CD4-positive, alpha-beta T cell (primary cell): ENCODE results near the gene PI4KB. TPM values are rescaled to one million over a fixed set of nuclear protein-coding genes. Genes with fewer than 3 reads are reported as not detected.

ENCODE experiments used
- ATAC-seq: fragments of 200-7000 bp; cut with Tn5 transposase; one replicate; pipeline ENCODE4 v1.10.0; 2022; ENCODE audit warnings: mild to moderate bottlenecking; ENCODE audit not compliant: poor library complexity
- CTCF ChIA-PET: fragments of 350-600 bp; sonication (Branson Sonifier 250); formaldehyde crosslinking; loops from one replicate; lab custom pipeline; 2021; ENCODE audit warnings: antibody characterized with exemption, inconsistent platforms; lab: Charles Lee
- POLR2A ChIA-PET: fragments of 350-600 bp; sonication (Branson Sonifier 250); formaldehyde crosslinking; loops from one replicate; lab custom pipeline; 2021; ENCODE audit warnings: antibody characterized with exemption, inconsistent platforms; lab: Charles Lee
- DNase-seq, 14 experiments: peaks; one replicate each; pipeline ENCODE4 v3.0.0-alpha.2; 2013 to 2020; ENCODE audit warnings: mixed read lengths in 2 of 14
- H3K27ac ChIP-seq, 2 donors: one replicate each; pipeline versions ENCODE4 v1.5.1 to v1.7.0; 2013; ENCODE audit warnings: low read length in 2 of 2, low read depth in 1 of 2, mild to moderate bottlenecking in 1 of 2
- H3K27me3 ChIP-seq, 2 experiments: 1 replicate in 1 of 2; 2 replicates in 1 of 2; pipeline versions ENCODE4 v1.6.1 to v1.7.0; 2013; ENCODE audit warnings: low read length in 2 of 2, control low read depth in 1 of 2, mild to moderate bottlenecking in 1 of 2, moderate library complexity in 1 of 2; ENCODE audit not compliant: insufficient read depth in 2 of 2, control insufficient read depth in 1 of 2
- H3K36me3 ChIP-seq: one replicate; pipeline ENCODE4 v1.6.1; 2013; ENCODE audit warnings: low read length, control low read depth; ENCODE audit not compliant: insufficient read depth
- H3K4me1 ChIP-seq: one replicate; pipeline ENCODE4 v1.6.1; 2013; ENCODE audit warnings: low read length, control low read depth; ENCODE audit not compliant: insufficient read depth
- H3K4me3 ChIP-seq: one replicate; pipeline ENCODE4 v1.5.1; 2013; ENCODE audit warnings: mild to moderate bottlenecking, low read length, moderate library complexity
- H3K9me3 ChIP-seq, 2 experiments: 1 replicate in 1 of 2; 2 replicates in 1 of 2; pipeline versions ENCODE4 v1.6.1 to v1.7.0; 2013; ENCODE audit warnings: low read length in 2 of 2, mild to moderate bottlenecking in 2 of 2, control low read depth in 1 of 2, moderate library complexity in 1 of 2; ENCODE audit not compliant: control insufficient read depth in 1 of 2, insufficient read depth in 1 of 2
- H3K27ac Mint-ChIP-seq: one replicate; pipeline ENCODE4 v1.8.0; 2020; ENCODE audit warnings: mixed read lengths
- H3K27me3 Mint-ChIP-seq: one replicate; pipeline ENCODE4 v1.8.0; 2021; ENCODE audit warnings: mixed read lengths
- H3K36me3 Mint-ChIP-seq: one replicate; pipeline ENCODE4 v1.8.0; 2021; ENCODE audit warnings: low read depth, mixed read lengths
- H3K4me1 Mint-ChIP-seq: one replicate; pipeline ENCODE4 v1.8.0; 2021; ENCODE audit warnings: low read depth, mixed read lengths
- H3K4me3 Mint-ChIP-seq: one replicate; pipeline ENCODE4 v1.8.0; 2020; ENCODE audit warnings: mild to moderate bottlenecking, mixed read lengths
- H3K9me3 Mint-ChIP-seq: one replicate; pipeline ENCODE4 v1.8.0; 2020; ENCODE audit warnings: mixed read lengths
- intact Hi-C, 2 experiments: fragments of 100-400 bp; cut with DNase I in 1 of 2; cut with micrococcal nuclease in 1 of 2; formaldehyde crosslinking; loops; one replicate each; pipeline versions ENCODE4 v1.15.1 to v1.9.0; 2023 to 2025; cut with DNase I, micrococcal nuclease
- total RNA-seq, 174 experiments: library from RNA in 2 of 174; stranded (reverse) in 2 of 174; gene quantifications; one replicate each; pipeline ENCODE4 v1.2.3 and lab custom pipeline; 2021 to 2026
- TF ChIP-seq, protein P1 (sequence below): fragments of 200-600 bp; IDR thresholded peaks from one replicate; pipeline ENCODE4 v1.8.0; 2022; ENCODE audit warnings: antibody characterized with exemption, mild to moderate bottlenecking

Gene PI4KB
- total RNA-seq, 2 experiments from 2014 or later = 50.2 to 51.0 TPM

GRCh38 chr1:151273924-151274466, 53.2 kb downstream of the PI4KB start:
- POLR2A ChIA-PET = no interaction called here
- DNase-seq = no peak
- Histone ChIP-seq H3K27ac (no peak overlapping the region), H3K4me3 (no peak overlapping the region), H3K4me1 (no peaks in the 10 kb centered on the region), H3K9me3 (no peaks in the 10 kb centered on the region), H3K27me3 (no peaks in the 10 kb centered on the region), H3K36me3 (no peaks in the 10 kb centered on the region)
- no peaks in the 10 kb centered on the region for H3K9me3 Mint-ChIP-seq
- no peaks in the 10 kb centered on the region for H3K27me3 Mint-ChIP-seq
- no peak for ATAC-seq
- H3K4me3 Mint-ChIP-seq = no peak overlapping the region
- TF ChIP-seq, protein P1, sequence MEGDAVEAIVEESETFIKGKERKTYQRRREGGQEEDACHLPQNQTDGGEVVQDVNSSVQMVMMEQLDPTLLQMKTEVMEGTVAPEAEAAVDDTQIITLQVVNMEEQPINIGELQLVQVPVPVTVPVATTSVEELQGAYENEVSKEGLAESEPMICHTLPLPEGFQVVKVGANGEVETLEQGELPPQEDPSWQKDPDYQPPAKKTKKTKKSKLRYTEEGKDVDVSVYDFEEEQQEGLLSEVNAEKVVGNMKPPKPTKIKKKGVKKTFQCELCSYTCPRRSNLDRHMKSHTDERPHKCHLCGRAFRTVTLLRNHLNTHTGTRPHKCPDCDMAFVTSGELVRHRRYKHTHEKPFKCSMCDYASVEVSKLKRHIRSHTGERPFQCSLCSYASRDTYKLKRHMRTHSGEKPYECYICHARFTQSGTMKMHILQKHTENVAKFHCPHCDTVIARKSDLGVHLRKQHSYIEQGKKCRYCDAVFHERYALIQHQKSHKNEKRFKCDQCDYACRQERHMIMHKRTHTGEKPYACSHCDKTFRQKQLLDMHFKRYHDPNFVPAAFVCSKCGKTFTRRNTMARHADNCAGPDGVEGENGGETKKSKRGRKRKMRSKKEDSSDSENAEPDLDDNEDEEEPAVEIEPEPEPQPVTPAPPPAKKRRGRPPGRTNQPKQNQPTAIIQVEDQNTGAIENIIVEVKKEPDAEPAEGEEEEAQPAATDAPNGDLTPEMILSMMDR = no peak
- no peaks in the 10 kb centered on the region for H3K4me1 Mint-ChIP-seq
- CTCF ChIA-PET = no interaction called here
- intact Hi-C loops = no loop called here
- H3K27ac Mint-ChIP-seq = no peak overlapping the region
- peaks cover 18% of the 10 kb centered on the region for H3K36me3 Mint-ChIP-seq

- no peak overlapping the region for H3K4me3 ChIP-seq
- ATAC-seq (no peak), DNase-seq (no peak)
- CTCF ChIA-PET = no interaction called here
- H3K27me3 ChIP-seq = no peaks in the 10 kb centered on the region
- H3K36me3 Mint-ChIP-seq = peaks cover 70% of the 10 kb centered on the region
- no peak overlapping the region for H3K4me3 Mint-ChIP-seq
- no peak overlapping the region for H3K27ac ChIP-seq
- no peaks in the 10 kb centered on the region for H3K27me3 Mint-ChIP-seq
- peaks cover 50% of the 10 kb centered on the region for H3K36me3 ChIP-seq
- H3K9me3 ChIP-seq = no peaks in the 10 kb centered on the region
- no peak overlapping the region for H3K27ac Mint-ChIP-seq
- no peaks in the 10 kb centered on the region for H3K4me1 Mint-ChIP-seq
- TF ChIP-seq, protein P1 = no peak
- H3K4me1 ChIP-seq = no peaks in the 10 kb centered on the region
- no peaks in the 10 kb centered on the region for H3K9me3 Mint-ChIP-seq
- intact Hi-C loops = no loop called here
- POLR2A ChIA-PET = interaction anchor here (0.6 to 1.0 kb wide), 2 partner anchors 14 to 16 kb away, joined by 3 read pairs; partner anchors contain the start of gene ZNF687
Observed at GRCh38 chr1:151267760-151268159, 59.5 kb downstream of the PI4KB start.

DNA sequence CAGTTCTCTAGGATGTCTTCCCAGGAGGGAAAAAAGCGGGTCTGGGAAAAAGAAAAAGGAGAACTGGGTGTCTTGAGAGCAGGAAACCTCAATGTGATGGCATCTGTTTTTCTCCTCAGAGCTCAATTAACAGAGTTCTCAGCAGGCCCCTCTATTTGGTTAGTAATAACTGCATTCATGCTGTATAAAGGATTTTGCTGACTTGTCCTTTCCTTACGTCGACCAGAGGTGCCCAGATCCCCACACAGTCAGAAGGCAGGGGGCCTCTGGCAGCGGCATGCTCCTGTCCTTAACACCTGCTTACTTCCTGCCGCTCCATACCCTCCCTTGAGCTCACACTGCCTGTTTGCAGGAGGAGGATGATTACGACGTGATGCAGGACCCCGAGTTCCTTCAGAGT, 60.4 kb downstream of the PI4KB start:
- ChIA-PET CTCF (no interaction called here), POLR2A (no interaction called here)
- intact Hi-C loops = no loop called here
- H3K27me3 Mint-ChIP-seq = no peaks in the 10 kb centered on the region
- H3K27ac ChIP-seq = no peak overlapping the region
- H3K4me1 Mint-ChIP-seq = no peaks in the 10 kb centered on the region
- no peak overlapping the region for H3K27ac Mint-ChIP-seq
- no peak for ATAC-seq
- no peaks in the 10 kb centered on the region for H3K4me1 ChIP-seq
- no peak for DNase-seq
- H3K27me3 ChIP-seq = no peaks in the 10 kb centered on the region
- H3K9me3 ChIP-seq = no peaks in the 10 kb centered on the region
- H3K4me3 ChIP-seq = no peak overlapping the region
- H3K36me3 ChIP-seq = peaks cover 59% of the 10 kb centered on the region
- H3K4me3 Mint-ChIP-seq = no peak overlapping the region
- no peaks in the 10 kb centered on the region for H3K9me3 Mint-ChIP-seq
- H3K36me3 Mint-ChIP-seq = peaks cover 79% of the 10 kb centered on the region
- TF ChIP-seq, protein P1 = no peak
